NT2/D1 (cell line): Measurements from ENCODE around the gene LHFPL6.
A peak's percentile ranks its signal among the peaks of the same experiment; 100 is the strongest.
"Not testable (repeated sequence)": the region's sequence is repeated elsewhere in the genome, so short reads cannot be mapped to it uniquely, and the experiment has no call there.

Experiments used
- DNase-seq: peaks from one replicate; pipeline ENCODE4 v3.0.0-alpha.2; 2011; ENCODE audit warnings: low read depth, low spot score
- H3K27me3 ChIP-seq: 2 replicates; pipeline ENCODE4 v1.6.0; 2011; ENCODE audit warnings: mild to moderate bottlenecking; ENCODE audit not compliant: insufficient read length, insufficient read depth
- H3K36me3 ChIP-seq: 2 replicates; pipeline ENCODE4 v1.6.1; 2011; ENCODE audit warnings: mild to moderate bottlenecking, low read length, mixed read lengths; ENCODE audit not compliant: insufficient read depth, insufficient read length
- H3K4me1 ChIP-seq: 2 replicates; pipeline ENCODE4 v1.5.1; 2011; ENCODE audit not compliant: insufficient read depth, insufficient read length
- H3K4me3 ChIP-seq: 2 replicates; pipeline ENCODE4 v1.5.1; 2011; ENCODE audit warnings: low read depth; ENCODE audit not compliant: insufficient read length
- H3K9ac ChIP-seq: 2 replicates; pipeline ENCODE4 v1.6.0; 2011; ENCODE audit warnings: low read depth; ENCODE audit not compliant: insufficient read length
- H3K9me3 ChIP-seq: 2 replicates; pipeline ENCODE4 v1.5.1; 2011; ENCODE audit warnings: mild to moderate bottlenecking, low read length; ENCODE audit not compliant: insufficient read depth
- SUZ12 ChIP-seq: IDR thresholded peaks from 2 replicates; pipeline ENCODE4 v1.6.1; 2011; ENCODE audit not compliant: insufficient read length, insufficient read depth; ENCODE audit errors: extremely low read depth
- YY1 ChIP-seq: IDR thresholded peaks from 2 replicates; pipeline ENCODE4 v1.6.1; 2011; ENCODE audit not compliant: insufficient read length, insufficient read depth
- ZNF274 ChIP-seq: IDR thresholded peaks from 2 replicates; pipeline ENCODE4 v1.6.1; 2011; ENCODE audit warnings: mild to moderate bottlenecking, low read depth, low read length

LHFPL6 gene

DNA sequence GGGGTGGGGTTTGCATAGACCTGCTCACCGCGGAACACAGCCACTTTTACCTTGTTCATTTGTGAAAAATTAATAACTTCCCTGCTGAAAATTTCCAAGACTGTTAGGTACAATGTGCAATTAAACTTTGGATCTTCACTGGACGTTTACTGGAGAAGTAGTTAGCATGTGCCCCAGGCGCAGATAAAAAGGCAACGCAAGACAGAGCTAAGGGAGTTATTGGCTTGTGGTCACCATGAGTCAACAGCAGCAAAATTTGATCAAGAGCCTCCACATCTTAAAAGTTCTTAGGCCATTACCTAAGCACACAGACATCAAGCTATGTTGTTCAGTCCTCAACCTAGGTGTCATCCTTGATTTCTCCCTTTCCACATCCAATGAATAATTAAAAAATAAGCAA, 257.0 kb downstream of the LHFPL6 start:
- H3K4me3 ChIP-seq, result no peak overlapping the region
- H3K27me3 ChIP-seq, result peaks cover 4% of the 10 kb centered on the region
- no peaks in the 10 kb centered on the region for H3K36me3 ChIP-seq
- TF ChIP-seq YY1 (no peak), SUZ12 (no peak), ZNF274 (no peak)
- H3K9ac ChIP-seq, result no peak overlapping the region
- H3K9me3 ChIP-seq, result no peaks in the 10 kb centered on the region
- no peaks in the 10 kb centered on the region for H3K4me1 ChIP-seq
- DNase-seq, result no peak

DNA sequence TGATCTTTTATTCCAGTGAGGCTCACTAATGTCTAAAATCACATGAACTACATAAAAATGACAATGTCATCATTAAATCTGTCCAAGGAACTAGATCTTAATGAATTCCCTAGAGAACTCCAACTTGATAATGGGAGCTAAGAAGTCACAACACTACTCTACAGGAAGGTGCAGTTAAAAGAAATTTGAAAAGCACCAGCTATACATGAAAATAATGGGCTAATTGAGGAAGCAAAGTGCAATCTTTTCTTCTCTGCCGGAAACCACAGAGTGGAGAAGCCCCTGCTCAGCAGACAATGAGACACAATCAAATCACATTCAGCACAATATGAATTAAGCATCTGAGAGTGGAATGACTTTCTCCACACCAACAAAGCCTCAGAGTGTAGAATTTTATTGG, 261.7 kb downstream of the LHFPL6 start:
- H3K4me3 ChIP-seq, result no peak overlapping the region
- DNase-seq, result no peak
- no peaks in the 10 kb centered on the region for H3K27me3 ChIP-seq
- no peaks in the 10 kb centered on the region for H3K4me1 ChIP-seq
- H3K9ac ChIP-seq, result no peak overlapping the region
- H3K9me3 ChIP-seq, result no peaks in the 10 kb centered on the region
- no peaks in the 10 kb centered on the region for H3K36me3 ChIP-seq
- TF ChIP-seq YY1, result no peak
- TF ChIP-seq ZNF274, result no peak
- TF ChIP-seq SUZ12, result no peak

DNA sequence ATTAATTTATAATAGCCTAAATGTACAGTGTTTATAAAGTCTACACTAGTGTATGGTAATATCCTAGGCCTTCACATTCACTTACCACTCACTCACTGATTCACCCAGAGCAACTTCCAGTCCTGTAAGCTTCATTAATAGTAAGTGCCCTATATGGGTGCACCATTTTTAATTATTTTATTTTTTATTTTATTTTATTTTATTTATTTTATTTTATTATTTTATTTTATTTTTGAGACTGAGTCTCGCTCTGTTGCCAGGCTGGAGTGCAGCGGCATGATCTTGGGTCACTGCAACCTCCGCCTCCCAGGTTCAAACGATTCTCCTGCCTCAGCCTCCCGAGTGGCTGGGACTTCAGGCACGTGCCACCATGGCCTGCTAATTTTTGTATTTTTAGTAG, 264.9 kb downstream of the LHFPL6 start:
- DNase-seq, H3K4me3 ChIP-seq, H3K9ac ChIP-seq, H3K27me3 ChIP-seq, H3K36me3 ChIP-seq, H3K9me3 ChIP-seq, H3K4me1 ChIP-seq: not testable (repeated sequence)

DNA sequence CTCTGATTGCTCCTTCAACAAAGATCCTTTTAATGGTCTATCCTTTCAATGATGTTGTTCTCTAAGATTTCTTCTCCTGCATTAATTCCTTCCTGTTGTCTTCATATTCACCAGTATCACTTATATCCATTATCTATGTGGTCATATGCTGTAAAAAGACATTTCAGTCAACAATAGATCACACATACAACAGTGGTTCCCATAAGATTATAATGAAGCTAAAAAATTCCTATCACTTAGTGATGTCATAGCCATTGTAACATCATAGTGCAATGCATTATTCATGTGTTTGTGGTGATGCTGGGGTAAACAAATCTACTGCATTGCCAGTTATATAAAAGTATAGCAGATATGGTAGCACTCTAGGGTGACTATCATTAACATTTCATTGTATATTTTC, 266.1 kb downstream of the LHFPL6 start:
- TF ChIP-seq ZNF274 (no peak), SUZ12 (no peak)
- no peak for DNase-seq

DNA sequence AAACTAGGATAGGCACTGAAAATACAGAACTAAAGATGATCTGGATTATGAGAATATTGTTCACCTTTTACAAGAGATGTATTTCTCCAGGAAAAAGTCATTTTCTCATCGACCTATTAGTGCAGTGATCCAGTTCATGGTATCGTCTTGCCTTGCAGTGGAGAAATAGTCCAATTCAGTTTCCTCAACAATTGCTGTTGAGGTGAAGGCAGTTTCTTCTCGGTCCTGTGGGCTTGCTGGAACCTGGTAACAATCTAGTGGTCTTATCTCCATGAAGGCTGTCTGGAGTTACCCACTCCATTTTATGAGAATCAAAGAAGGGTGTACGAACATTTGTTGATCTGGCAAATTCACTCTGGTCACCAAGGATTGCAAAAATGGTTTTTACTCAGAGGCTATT, 266.8 kb downstream of the LHFPL6 start:
- TF ChIP-seq ZNF274 (no peak), YY1 (no peak), SUZ12 (no peak)
- H3K4me3 ChIP-seq, result no peak overlapping the region
- no peak for DNase-seq
- H3K9me3 ChIP-seq, result no peaks in the 10 kb centered on the region
- no peak overlapping the region for H3K9ac ChIP-seq
- H3K4me1 ChIP-seq, result no peaks in the 10 kb centered on the region
- no peaks in the 10 kb centered on the region for H3K27me3 ChIP-seq
- no peaks in the 10 kb centered on the region for H3K36me3 ChIP-seq

More for the DNA sequence above, 266.1 kb downstream of the LHFPL6 start:
- H3K27me3 ChIP-seq, result no peaks in the 10 kb centered on the region
- H3K4me3 ChIP-seq, result no peak overlapping the region
- no peaks in the 10 kb centered on the region for H3K4me1 ChIP-seq
- no peaks in the 10 kb centered on the region for H3K9me3 ChIP-seq
- H3K9ac ChIP-seq, result no peak overlapping the region
- no peaks in the 10 kb centered on the region for H3K36me3 ChIP-seq

DNA sequence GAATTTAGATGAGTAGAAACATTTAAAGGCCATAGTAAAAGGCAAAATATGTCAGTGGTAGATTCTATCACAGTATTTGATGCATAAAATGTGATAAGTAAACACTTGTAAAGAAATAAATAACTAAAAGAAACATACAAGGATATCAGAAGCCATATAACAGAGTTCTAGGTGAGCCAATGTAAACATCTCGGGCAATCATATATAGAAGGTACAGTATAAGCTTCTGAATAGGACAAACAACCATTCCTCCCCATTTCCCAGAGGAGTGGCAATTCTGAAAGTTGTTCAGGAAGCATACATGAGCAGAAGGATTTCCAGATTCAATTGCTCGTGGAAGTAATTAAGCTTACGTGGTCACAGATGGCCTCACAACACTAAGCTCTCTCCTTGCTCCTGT, 267.3 kb downstream of the LHFPL6 start:
- no peak overlapping the region for H3K4me3 ChIP-seq
- no peaks in the 10 kb centered on the region for H3K36me3 ChIP-seq
- no peak for DNase-seq
- H3K9ac ChIP-seq, result no peak overlapping the region
- H3K9me3 ChIP-seq, result 0 out of 2 replicates have a peak, but pooled peaks cover 1% of the 10 kb centered on the region
- H3K27me3 ChIP-seq, result no peaks in the 10 kb centered on the region
- H3K4me1 ChIP-seq, result no peaks in the 10 kb centered on the region
- no peak for TF ChIP-seq YY1
- no peak for TF ChIP-seq ZNF274
- no peak for TF ChIP-seq SUZ12

DNA sequence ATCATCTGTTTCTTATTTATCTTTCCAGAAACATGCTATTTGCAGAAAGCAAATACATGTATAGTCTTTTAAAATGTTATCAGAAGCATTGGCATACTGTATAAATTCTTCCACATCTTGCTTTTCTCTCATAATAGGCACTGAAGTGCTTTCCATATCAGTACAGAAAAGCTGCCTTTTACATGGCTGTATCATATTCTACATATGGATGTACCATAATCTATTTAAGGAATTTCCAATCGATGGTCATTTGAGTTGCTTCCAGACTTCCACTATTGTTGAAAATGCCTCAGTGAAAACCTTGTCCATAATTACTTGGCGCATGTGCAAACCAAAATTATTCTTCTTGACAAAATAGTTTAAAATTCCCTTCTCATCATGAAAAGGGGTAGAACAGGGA, 272.5 kb downstream of the LHFPL6 start:
- Histone ChIP-seq H3K4me3 (no peak overlapping the region), H3K9ac (no peak overlapping the region), H3K27me3 (no peaks in the 10 kb centered on the region), H3K36me3 (no peaks in the 10 kb centered on the region), H3K4me1 (no peaks in the 10 kb centered on the region), H3K9me3 (peaks cover 11% of the 10 kb centered on the region; the same call in 1 of the 2 replicates)
- no peak for TF ChIP-seq SUZ12
- TF ChIP-seq ZNF274, result no peak
- no peak for TF ChIP-seq YY1
- no peak for DNase-seq

DNA sequence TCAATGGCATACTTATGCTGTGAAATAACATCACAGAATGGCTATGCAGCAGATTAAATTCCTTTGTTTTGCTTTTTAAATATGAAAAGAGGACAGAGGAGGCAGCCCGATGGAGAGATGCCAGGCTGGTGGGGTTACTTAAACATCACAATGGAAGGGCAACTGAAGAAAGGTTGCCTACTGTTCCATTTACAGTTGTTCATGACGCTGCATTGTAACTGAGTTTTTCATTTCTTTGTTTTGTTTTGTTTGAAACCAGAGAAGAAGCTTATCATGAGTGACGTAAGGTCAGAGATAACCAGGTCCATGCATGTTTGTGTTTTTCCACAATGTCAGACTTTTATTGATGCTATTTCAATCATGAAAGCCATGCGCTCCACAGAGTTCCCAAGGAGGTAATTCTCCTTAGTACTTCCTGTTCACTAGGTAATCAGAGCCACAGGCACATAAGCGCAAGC, 273.8 kb downstream of the LHFPL6 start:
- Histone ChIP-seq H3K4me1 (no peaks in the 10 kb centered on the region), H3K9ac (no peak overlapping the region), H3K9me3 (peaks cover 11% of the 10 kb centered on the region; the same call in 1 of the 2 replicates), H3K27me3 (no peaks in the 10 kb centered on the region), H3K36me3 (no peaks in the 10 kb centered on the region), H3K4me3 (no peak overlapping the region)
- TF ChIP-seq YY1, result no peak
- TF ChIP-seq SUZ12, result no peak
- no peak for TF ChIP-seq ZNF274
- DNase-seq, result peak; percentile 76
